ENCODE results near the gene SLC66A2.

Gene SLC66A2

DNA sequence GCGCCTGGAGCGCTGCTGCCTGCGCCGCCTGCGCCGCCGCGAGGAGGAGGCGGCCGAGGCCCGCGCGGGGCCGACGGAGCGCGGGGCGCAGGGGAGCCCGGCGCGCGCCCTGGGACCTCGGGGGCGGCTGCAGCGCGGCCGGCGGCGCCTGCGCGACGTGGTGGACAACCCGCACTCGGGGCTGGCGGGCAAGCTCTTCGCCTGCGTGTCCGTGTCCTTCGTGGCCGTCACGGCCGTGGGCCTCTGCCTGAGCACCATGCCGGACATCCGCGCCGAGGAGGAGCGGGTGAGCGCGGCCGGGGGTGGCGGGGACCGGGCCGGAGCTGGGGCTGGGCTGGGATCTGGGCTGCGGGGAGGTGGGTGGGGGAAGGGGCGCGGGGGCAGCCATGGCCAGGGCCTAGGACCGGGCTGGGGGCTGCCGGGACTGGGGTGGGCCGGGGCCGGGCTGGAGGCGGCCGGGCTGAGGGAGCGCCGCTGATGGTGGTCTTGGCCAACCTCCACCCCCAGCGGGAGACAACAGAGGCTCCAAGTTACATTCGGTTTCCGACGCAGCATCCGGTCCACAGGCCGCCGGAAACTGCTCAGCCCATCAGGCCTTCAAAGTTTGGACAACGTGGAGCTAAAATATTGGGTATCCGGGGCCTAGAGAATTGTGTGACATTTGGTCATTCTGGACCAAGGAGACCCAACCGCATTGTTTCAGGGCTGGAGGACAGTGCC, 87.3 kb downstream of the SLC66A2 start:
- no peak for DNase-seq

DNA sequence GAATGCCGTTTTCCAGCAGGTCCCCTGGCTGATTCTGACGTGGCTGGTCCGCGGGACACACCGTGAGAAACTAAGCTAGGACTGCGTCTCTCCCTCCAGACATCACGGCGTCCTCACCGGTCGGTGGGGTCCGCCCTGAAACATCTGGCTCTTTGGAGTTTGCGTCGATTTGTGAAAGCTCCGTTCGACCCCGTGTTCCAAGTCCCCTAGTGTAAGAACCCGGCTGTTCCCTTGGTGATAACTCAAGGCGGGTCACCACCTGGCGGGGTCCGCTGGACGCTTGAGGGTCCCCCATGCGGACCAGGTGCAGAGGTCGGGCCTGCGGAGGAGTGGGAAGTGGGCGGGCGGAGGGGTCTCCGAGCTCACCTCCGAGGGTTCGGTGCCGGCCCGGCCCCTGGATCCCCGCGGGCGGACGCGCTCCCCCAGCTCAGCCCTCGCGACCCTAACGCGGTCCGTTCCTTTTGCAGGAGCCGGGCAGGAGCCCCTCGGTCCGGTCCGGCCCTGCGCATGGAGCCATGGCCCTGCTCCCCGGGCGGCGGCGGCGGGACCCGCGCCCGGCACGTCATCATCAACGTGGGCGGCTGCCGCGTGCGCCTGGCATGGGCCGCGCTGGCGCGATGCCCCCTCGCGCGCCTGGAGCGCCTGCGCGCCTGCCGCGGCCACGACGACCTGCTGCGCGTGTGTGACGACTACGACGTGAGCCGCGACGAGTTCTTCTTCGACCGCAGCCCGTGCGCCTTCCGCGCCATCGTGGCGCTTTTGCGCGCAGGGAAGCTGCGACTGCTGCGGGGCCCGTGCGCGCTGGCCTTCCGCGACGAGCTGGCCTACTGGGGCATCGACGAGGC, 88.1 kb downstream of the SLC66A2 start:
- no peak for DNase-seq

- no peak for DNase-seq
Measured at GRCh38 chr18:79862562-79862961, 88.9 kb downstream of the SLC66A2 start.

DNA sequence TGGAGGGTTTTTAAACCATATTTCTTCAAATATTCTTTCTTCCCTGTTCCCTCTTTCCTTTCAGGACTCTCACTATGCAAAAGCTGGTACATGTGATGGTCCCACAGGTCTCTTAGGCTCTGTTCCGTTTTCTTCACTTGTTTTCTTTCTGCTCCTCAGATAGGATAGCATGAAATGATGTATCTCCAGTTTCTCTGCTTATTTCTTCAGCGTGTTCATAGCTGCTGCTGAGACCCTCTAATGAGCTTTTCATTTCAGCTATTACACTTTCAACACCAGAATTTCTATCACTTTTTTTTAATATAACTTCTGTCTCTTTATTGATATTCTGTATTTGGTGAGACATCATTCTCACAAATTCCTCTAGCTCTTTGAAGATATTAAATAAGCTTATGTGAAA, 89.8 kb downstream of the SLC66A2 start:
- DNase-seq, result no peak

- no peak for DNase-seq
Measured at GRCh38 chr18:79859314-79859713, 92.1 kb downstream of the SLC66A2 start.

GRCh38 chr18:79857082-79857671, 94.3 kb downstream of the SLC66A2 start:
- no peak for DNase-seq

GRCh38 chr18:79856119-79857007, 95.1 kb downstream of the SLC66A2 start:
- no peak for DNase-seq

DNA sequence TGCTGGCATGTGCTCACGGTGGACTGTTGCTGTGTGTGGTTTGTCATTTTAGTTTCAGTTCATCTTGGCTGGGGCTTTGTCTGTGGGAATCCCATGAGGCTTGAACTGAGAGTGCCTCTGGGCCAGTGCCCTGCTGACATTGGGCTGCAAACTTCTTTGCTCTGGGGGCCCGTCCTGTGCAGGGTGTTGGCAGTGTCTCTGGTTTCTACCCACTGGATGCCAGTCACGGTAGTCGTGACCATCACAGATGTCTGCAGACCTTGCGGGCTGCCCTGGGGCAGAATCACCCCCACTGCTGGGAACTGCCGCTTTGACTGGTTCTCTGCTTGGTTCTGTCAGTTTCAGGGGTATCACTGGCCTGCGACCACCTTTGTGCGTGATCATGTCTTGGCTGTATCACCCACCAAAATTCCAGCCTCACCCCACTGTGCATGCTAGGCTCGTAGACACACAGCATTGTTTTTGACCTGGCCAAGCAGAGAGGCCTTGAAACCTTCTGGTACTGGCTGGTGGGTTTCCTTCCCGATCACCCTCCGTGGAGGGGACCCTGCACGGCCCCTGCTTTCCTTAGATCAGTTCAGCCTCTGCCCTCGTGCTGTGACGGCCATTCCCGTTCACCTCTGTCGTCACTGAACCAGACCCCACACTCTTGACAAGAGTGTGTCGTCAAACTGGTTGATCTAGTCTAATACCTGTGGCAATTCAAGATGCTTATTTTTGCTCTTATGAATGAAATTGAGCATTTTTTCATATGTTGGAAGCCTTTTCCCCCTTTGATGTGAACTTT, 96.1 kb downstream of the SLC66A2 start:
- no peak for DNase-seq

- no peak for DNase-seq
Measured at GRCh38 chr18:79853993-79854364, 97.5 kb downstream of the SLC66A2 start.

- DNase-seq, result no peak
Measured at GRCh38 chr18:79853303-79853992, 98.0 kb downstream of the SLC66A2 start.

GRCh38 chr18:79852561-79853302, 98.7 kb downstream of the SLC66A2 start:
- no peak for DNase-seq
